NB4 (cell line): Measurements from ENCODE around the gene RIBC1.

Experiments
- DNase-seq: peaks from one replicate; pipeline ENCODE4 v3.0.0; 2010; ENCODE audit warnings: low read depth
- H3K4me3 ChIP-seq: one replicate; pipeline ENCODE4 v1.5.1; 2011; ENCODE audit warnings: mild to moderate bottlenecking, low read depth, low read length, moderate library complexity
- CTCF ChIP-seq: IDR thresholded peaks from one replicate; pipeline ENCODE4 v1.5.1; 2012; ENCODE audit warnings: low read depth, low read length
- MAX ChIP-seq: IDR thresholded peaks from 2 replicates; pipeline ENCODE4 v1.6.1; 2011; ENCODE audit warnings: low read depth, low read length
- MYC ChIP-seq: IDR thresholded peaks from 2 replicates; pipeline ENCODE4 v1.6.1; 2011; ENCODE audit warnings: low read depth, low read length
- POLR2A ChIP-seq: IDR thresholded peaks from 2 replicates; pipeline ENCODE4 v1.6.1; 2011; ENCODE audit warnings: mild to moderate bottlenecking; ENCODE audit not compliant: insufficient read length; ENCODE audit errors: extremely low read depth

Gene RIBC1

GRCh38 chrX:53377464-53377863 lies 45.2 kb upstream of the RIBC1 start:
- H3K4me3 ChIP-seq, result no peak overlapping the region
- no peak for TF ChIP-seq POLR2A
- no peak for TF ChIP-seq MYC
- no peak for TF ChIP-seq MAX
- no peak for TF ChIP-seq CTCF
- DNase-seq, result no peak

DNA sequence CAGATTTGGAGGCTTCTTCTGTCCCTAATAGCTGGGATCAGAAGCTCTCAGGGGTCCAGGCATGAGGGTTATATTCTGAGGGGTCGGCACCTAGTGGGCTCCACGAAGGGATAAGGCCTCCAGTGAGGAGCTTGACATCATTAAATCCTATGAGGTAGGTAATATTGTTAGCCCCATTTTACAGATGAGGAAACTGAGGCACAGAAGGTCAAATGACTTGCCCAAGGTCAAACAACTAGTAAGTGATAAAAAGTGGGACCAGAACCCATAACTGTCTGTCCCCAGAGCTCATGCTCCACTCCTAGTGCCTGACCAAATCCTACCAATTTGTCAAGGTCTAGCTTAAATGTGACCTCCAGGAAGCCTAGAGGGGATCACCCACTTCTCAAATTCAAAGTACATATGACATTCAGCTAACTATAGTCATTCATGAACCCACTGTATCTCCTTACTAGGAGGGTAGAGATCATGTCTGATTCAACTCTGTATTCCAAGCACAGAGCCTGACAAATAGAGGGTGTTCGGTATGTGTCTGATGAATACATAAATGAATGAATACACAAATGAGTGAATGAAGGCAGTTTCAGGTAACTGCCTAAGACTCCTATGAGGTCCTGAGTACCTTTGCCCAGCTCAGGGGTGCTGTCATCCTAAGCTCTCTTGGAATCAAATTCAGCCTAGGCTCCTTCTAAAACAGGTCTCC lies 43.5 kb upstream of the RIBC1 start:
- DNase-seq, result no peak
- no peak overlapping the region for H3K4me3 ChIP-seq
- TF ChIP-seq CTCF (no peak), MYC (no peak), MAX (no peak), POLR2A (no peak)

DNA sequence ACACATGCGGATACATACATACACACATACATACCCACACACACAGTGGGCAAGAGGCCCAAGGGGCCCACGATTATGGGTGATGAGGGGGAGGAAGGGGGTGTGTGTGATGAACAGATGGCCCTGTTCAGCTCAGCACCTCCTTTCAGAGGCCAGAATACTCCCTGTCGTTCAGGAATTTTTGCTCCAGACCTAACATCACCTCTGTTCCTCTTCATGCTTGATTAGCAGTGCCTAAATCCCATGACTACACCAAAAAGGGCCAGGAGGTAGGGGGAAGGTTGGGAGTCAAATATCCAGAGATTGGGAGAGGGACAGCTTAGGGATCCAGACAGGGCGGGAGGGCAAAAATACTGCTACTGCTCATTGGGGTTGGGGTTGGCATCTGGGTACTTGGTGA lies 42.9 kb upstream of the RIBC1 start:
- H3K4me3 ChIP-seq, result no peak overlapping the region
- TF ChIP-seq CTCF (no peak), MAX (no peak), MYC (no peak), POLR2A (no peak)

GRCh38 chrX:53383376-53384076 lies 39.1 kb upstream of the RIBC1 start:
- TF ChIP-seq MYC (no peak), POLR2A (no peak), CTCF (no peak), MAX (no peak)
- H3K4me3 ChIP-seq, result no peak overlapping the region
- no peak for DNase-seq

More for the DNA sequence above, 42.9 kb upstream of the RIBC1 start:
- no peak for DNase-seq

- TF ChIP-seq POLR2A (no peak), MYC (no peak), MAX (no peak), CTCF (no peak)
- H3K4me3 ChIP-seq, result no peak overlapping the region
- no peak for DNase-seq
Observed at GRCh38 chrX:53395605-53396298, 26.9 kb upstream of the RIBC1 start.
